ENCODE results near the gene STRIP2. TPM values are rescaled to one million over a fixed set of nuclear protein-coding genes. Genes with fewer than 3 reads are reported as not detected.
"Not testable (repeated sequence)": the region's sequence is repeated elsewhere in the genome, so short reads cannot be mapped to it uniquely, and the experiment has no call there.

The STRIP2 gene
- total RNA-seq, 2 donors from 2014 or later: 8.5 to 11.3 TPM

DNA sequence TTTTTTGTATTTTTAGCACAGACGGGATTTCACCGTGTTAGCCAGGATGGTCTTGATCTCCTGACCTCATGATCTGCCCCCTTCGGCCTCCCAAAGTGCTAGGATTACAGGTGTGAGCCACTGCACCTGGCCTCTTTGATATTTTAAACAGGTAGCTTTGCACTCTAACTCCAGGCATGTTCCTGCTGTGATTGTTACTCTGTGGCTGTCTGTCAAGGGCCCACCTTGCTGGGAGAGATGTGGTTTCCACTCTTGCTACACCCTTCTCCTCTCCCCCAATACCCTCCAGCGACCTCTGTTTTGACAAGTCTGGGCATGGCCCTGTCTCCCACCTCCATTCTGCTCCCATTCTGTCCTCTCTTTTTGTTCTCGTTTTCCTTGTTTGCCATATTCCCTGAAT lies 85.2 kb downstream of the STRIP2 start:
- H3K9me3 ChIP-seq: no peaks in the 10 kb centered on the region
- H3K27ac ChIP-seq: no peak overlapping the region
- H3K4me1 ChIP-seq: no peaks in the 10 kb centered on the region
- no peak for DNase-seq (ENCODE audit: low spot score)
- no peaks in the 10 kb centered on the region for H3K36me3 ChIP-seq
- H3K27me3 ChIP-seq: no peaks in the 10 kb centered on the region
- no peak overlapping the region for H3K4me3 ChIP-seq
- TF ChIP-seq, protein P1, sequence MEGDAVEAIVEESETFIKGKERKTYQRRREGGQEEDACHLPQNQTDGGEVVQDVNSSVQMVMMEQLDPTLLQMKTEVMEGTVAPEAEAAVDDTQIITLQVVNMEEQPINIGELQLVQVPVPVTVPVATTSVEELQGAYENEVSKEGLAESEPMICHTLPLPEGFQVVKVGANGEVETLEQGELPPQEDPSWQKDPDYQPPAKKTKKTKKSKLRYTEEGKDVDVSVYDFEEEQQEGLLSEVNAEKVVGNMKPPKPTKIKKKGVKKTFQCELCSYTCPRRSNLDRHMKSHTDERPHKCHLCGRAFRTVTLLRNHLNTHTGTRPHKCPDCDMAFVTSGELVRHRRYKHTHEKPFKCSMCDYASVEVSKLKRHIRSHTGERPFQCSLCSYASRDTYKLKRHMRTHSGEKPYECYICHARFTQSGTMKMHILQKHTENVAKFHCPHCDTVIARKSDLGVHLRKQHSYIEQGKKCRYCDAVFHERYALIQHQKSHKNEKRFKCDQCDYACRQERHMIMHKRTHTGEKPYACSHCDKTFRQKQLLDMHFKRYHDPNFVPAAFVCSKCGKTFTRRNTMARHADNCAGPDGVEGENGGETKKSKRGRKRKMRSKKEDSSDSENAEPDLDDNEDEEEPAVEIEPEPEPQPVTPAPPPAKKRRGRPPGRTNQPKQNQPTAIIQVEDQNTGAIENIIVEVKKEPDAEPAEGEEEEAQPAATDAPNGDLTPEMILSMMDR (IDR thresholded peaks at IDR 0.05): no peak

DNA sequence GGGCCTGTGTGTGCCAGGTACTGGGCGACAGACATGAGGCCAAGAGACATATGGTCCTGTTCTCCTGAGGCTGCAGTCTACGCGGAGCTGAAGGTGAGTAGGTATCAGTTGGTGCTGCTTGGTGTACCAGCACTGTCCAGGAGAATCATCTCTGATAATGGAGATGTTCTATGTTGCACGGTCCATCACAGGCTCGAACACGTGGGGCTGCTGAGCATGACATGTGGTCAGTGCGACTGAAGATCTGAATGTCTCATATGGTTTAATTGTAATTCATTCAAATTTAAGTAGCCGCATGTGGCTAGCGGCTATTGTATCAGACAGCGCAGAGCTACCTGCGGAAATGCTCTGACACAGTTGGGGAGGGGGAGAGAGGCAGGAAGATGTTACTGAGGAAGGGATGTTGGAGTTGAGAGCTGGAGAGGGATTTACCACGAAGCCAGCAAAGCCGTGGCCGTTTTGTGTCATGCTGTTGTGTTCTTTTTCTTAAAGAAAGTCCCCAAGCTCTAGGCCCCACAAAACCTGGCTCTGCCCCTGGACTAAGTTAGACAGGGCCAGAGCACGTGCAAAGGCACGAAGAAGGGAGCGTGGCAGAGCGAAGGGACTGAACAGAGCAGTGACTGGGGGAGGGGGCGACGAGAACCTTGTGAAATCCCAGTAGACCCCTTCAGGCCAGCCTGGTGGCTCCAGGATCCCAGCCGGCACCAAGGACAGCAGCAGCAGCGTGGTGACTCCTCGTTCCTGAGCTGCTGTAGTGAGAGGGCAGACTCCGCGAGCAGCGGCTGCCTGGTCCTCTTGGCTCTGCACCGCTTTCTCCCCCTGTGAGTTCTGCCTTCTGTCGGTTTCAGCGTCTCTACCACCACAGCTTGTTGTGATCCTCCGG lies 88.1 kb downstream of the STRIP2 start:
- Histone ChIP-seq H3K4me3 (no peak overlapping the region), H3K36me3 (no peaks in the 10 kb centered on the region), H3K9me3 (no peaks in the 10 kb centered on the region), H3K27me3 (no peaks in the 10 kb centered on the region), H3K4me1 (no peaks in the 10 kb centered on the region), H3K27ac (no peak overlapping the region)
- no peak for DNase-seq (ENCODE audit: low spot score)
- TF ChIP-seq, protein P1 (IDR thresholded peaks at IDR 0.05): no peak

DNA sequence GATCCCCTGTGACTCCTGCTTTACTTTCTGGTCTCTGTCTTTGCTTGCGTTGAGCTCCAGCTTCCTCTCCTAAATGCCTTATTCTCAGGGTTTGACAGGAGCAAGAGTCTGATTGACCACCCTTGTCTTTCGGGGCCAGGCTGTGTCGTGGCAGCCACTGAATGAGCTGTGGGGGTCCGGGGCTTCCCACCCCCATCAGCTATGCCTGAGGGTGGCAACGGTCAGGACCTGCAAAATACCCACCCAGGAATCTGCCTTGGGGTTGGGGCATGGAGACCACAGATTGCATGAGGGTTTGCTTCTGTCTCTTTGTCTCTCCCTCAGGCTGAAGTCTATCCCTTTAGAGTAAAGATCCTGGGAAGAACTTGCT lies 88.7 kb downstream of the STRIP2 start:
- Histone ChIP-seq H3K4me3 (no peak overlapping the region), H3K27ac (no peak overlapping the region), H3K27me3 (no peaks in the 10 kb centered on the region), H3K9me3 (no peaks in the 10 kb centered on the region), H3K4me1 (no peaks in the 10 kb centered on the region), H3K36me3 (no peaks in the 10 kb centered on the region)
- TF ChIP-seq, protein P1 (IDR thresholded peaks at IDR 0.05): no peak
- DNase-seq (ENCODE audit: low spot score): no peak

DNA sequence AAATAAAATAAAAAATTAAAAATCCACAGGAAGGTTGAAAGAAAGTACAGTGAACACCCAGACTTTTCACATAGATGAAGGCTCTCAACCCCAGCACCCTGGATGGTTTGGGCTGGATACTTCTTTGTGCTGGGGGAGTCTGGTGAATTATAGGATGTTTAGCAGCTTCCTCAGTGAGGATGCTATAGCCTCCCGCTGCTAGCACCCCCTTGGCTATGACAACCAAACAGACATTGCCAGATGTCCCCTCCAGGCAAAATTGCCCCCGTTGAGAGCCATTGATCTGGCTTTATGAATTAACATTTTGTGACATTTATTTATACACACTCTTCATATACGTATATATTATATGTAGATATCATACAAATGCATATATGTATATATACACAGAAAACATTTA lies 89.7 kb downstream of the STRIP2 start:
- Histone ChIP-seq H3K4me1 (no peaks in the 10 kb centered on the region), H3K9me3 (no peaks in the 10 kb centered on the region), H3K36me3 (no peaks in the 10 kb centered on the region), H3K4me3 (no peak overlapping the region), H3K27ac (no peak overlapping the region), H3K27me3 (no peaks in the 10 kb centered on the region)
- DNase-seq (ENCODE audit: low spot score): no peak
- TF ChIP-seq, protein P1 (IDR thresholded peaks at IDR 0.05): no peak

DNA sequence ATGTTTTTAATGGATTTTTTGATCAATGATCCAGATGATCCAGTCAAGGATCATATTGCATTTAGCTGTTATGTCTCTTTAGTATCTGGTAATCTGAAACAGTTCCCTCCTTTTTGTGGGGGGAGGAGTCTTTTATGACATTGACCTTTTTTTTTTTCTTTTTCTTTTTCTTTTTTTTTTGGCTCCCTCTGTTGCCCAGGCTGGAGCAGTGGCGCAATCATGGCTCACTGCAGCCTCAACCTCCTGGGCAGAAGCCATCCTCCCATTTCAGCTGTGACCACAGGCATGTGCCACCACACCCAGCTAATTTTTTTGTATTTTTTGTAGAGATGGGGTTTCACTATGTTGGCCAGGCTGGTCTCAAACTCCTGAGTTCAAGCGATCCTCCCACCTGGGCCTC lies 90.2 kb downstream of the STRIP2 start:
- not testable (repeated sequence) for H3K36me3 ChIP-seq; H3K9me3 ChIP-seq; H3K4me1 ChIP-seq; H3K27me3 ChIP-seq; DNase-seq (ENCODE audit: low spot score); H3K4me3 ChIP-seq; H3K27ac ChIP-seq

DNA sequence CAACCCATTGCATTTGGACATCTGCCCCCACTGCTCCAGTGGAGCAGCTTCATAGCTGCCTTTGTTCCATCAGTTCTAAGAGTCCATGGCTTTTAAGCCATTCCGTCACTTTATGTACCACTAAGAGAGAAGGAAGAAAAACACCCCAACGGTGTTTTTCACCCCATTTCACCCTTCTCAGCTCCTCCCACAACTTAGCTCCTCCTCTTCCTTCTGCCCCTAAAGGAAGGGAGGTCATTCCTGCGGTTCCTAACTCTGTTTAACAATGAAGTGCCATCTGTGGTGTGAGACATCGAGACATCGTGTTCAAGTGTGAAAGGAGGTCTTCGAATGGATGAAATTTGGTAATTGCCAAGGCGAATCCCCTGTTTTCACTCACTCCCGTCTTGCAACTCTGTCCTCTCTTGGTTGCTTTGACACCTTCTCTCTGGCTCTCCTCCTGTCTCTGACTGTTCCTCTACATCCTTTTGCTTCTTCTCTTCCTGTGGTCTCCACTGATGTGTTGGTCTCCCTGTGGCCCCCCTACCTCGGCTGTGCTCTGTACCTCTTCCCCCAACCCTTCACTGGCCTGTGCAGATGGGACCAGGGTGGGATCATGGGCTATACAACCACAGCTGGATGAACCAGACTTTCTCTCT lies 91.1 kb downstream of the STRIP2 start:
- H3K27ac ChIP-seq: no peak overlapping the region
- H3K9me3 ChIP-seq: no peaks in the 10 kb centered on the region
- H3K4me3 ChIP-seq: no peak overlapping the region
- TF ChIP-seq, protein P1 (IDR thresholded peaks at IDR 0.05): no peak
- H3K4me1 ChIP-seq: no peaks in the 10 kb centered on the region
- no peak for DNase-seq (ENCODE audit: low spot score)
- no peaks in the 10 kb centered on the region for H3K36me3 ChIP-seq
- H3K27me3 ChIP-seq: no peaks in the 10 kb centered on the region
